Stimulated activated naive CD8-positive, alpha-beta T cell treated with anti-CD3 and anti-CD28 coated beads, Interleukin-15, Interleukin-2, amounts not matched to agents 100 U/mL and 50 U/mL, for 24 hours (primary cell): ENCODE data around the gene HOMER1.
"Not testable (repeated sequence)": the region's sequence is repeated elsewhere in the genome, so short reads cannot be mapped to it uniquely, and the experiment has no call there.

Source experiments
- ATAC-seq: fragments of 150-1000 bp; cut with Tn5 transposase; one replicate; pipeline ENCODE4 v1.10.0; 2021
- DNase-seq: peaks from one replicate; pipeline ENCODE4 v3.0.0; 2021

HOMER1 gene

DNA sequence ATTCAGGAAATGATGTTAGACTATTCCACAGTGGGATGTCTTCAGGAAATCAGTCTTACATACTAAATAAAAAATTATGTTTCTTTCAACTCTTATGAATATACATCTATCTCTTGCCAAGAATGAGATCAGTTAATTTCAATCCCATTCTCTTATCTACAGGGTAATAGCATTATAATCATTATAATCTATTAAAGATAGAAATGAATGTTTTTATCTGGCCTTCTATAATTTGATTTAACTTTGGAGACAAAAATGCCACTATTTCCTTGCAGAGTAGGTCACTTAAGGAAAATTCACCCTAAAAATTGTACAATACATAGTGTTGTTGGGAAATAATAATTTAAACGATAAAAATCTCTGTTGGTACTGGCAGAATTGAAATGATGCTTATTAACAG, 96.4 kb downstream of the HOMER1 start:
- DNase-seq (no peak), ATAC-seq (no peak)

DNA sequence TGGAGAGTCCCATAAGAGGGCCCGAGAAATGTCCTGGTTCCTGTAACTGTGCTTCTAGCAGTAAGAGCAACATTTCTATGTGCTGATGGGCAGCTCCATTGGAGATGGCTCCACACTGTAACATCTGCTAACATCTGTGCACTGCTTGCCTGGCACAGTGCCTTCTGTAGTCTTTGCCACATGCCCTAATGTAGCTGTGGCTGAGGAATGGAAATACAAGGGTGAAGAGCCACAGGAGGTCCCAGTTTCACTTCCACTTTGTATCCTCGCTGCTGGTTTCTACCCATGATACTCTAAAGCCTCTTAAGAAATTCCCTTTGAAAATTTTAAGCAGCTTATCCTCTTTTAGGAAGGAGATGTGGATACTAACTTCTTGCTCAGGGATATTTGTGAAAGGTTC, 97.4 kb downstream of the HOMER1 start:
- DNase-seq: no peak
- ATAC-seq: peak; percentile 46

DNA sequence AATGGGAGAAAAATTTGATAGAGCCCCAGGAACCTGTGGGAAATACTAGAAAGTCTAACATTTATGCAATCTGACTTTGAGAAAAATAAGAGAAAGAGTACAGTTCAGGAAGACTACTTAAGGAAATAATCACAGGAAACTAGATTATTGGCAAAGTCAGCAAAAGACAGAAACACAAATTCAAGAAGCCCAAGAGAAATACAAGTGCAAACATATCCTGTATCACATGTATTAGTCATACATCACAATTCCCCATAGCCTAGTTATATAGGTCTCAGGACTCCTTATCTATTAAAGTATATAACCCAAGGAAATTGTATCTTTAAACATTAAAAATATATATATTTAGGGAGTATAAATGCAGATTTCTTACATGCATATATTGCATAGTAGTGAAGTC, 100.8 kb downstream of the HOMER1 start:
- ATAC-seq: no peak
- DNase-seq: no peak

DNA sequence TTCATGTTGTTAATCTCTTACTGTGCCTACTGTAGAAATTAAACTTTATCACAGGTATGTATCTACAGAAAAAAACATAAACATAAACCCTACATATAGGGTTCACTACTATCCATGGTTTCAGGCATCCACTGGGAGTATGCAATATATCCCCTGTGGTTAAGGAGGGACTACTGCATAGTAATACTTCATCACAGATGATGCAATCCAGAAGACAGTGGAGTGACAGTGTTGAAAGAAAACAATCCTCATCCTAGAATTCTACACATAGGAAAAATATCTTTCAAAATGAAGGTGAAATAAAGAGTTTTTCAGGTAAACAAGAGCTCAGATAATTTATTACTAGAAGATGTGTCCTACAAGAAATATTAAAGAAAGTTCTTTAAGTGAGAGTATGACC, 105.9 kb downstream of the HOMER1 start:
- DNase-seq (no peak), ATAC-seq (no peak)

DNA sequence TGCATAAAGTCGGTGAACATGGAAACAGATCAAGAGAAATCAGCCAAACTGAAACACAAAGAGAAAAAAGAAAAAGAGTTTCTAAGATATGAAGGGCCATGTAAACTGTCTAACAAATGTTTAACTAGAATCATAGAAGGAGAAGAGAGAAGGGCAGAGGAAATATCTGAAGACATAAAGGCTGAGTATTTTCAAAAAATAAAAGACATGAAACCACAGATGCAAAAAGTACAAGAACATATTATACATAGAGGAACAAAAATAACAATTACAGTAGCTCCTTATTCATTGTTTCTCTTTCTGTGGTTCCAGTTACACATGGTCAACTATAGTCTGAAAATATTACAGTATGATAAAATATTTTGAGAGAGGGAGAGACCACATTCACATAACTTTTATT, 106.3 kb downstream of the HOMER1 start:
- ATAC-seq: no peak
- no peak for DNase-seq

DNA sequence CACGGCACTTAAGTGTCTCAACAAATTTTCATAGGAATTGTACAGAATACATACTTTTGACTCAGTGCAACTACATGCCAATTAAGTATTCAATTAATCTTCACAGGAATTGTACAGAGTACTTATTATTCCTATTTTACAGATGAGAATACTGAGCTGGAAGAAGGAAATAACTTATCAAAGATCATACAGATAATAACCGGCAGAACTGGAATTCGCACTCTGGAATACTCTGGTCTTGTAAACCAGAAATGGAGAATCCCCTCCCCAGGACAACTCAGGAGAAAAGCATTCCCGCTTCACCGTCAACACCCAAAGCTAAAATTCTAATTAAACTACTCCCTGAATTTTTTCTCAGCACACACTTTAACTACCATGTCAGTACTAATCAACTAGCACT, 112.7 kb downstream of the HOMER1 start:
- ATAC-seq (no peak), DNase-seq (no peak)

DNA sequence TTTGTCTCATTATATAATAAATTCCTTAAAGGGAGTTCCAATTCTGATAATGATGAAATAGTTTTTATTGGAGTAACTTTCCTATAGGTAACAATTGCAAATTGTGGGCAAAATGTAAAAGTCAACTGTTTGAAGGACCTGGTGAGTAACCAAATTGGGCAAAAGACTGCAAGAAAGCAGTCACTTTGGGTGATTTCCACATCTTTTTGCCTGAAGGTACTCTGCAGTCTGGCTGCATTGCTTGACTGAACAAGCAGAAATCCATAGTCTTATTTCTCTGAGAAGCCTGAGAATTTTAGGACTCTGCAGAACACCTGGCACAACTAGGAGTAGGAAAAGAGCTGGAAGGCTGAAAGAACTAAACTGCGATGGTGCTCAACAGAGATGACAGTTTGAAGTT, 114.9 kb downstream of the HOMER1 start:
- ATAC-seq (no peak), DNase-seq (no peak)

DNA sequence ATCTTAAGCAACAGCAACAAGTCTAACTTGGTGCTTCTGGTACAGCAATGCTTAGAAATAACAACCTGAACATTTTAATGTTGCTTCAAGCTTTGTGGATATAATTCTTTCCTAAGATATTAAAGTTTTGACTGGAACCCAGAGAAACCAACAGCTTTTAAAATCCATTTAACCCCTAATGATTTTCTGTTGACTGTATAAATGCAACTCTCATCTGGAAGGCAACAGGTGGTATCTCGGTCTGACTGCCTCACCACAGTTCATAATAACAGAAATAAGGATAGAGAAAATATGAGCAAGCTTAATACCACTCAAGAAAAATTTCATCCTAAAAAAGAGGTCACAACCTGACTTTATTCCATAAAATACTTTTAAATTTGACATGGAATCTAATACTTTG, 116.9 kb downstream of the HOMER1 start:
- ATAC-seq (no peak), DNase-seq (no peak)

DNA sequence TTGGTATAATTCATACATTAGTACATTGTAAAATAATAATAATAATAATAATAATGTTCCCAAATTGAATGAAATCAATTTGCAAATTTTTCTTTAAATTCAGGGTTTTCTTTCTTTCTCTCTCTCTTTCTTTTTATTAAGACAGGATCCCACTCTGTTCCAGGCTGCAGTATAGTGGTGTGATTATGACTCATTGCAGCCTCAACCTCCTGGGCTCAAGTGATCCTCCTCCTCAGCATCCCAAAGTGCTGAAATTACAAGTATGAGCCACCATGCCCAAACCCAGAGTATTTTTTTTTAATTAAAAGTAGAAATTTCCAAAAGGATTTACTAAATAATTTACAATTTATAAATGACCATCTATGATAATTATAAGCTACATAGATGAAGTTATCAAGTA, 117.7 kb downstream of the HOMER1 start:
- ATAC-seq: no peak

DNA sequence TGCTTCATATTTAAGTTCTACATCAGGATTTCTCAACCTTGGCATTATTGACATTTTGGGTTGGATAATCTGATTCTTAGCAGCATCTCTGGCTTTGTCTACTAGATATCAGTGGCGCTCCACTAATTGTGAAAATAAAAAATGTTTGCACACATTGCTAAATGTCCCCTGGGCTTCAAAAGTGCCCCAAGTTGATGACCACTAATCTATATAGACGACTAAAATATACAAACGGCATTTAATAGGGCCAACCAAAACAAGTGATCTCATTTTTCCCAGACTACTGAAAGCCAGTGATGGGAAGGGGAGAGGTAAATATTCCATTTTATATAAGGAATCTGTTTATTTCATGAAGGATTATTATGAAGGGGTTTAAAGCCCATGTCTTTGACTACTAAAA, 118.6 kb downstream of the HOMER1 start:
- DNase-seq (no peak), ATAC-seq (no peak)

More for the DNA sequence above, 117.7 kb downstream of the HOMER1 start:
- no peak for DNase-seq

DNA sequence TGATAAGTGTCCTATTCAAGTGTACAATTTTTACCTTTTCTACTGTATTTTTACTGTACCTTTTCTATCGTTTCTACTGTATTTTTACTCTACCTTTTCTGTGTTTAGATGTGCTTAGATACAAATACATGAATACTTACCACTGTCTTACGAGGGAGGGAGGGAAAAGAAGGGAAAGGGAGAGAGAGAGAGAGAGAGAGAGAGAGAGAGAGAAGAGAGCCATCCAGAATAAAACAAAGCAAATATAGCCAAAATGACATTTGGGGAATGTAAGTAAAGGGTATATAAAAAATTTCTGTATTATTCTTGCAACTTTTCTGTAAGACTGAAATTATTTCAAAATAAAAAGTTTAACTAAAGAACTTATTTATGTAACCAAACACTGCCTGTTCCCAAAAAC, 121.2 kb downstream of the HOMER1 start:
- ATAC-seq (no peak), DNase-seq (no peak)

DNA sequence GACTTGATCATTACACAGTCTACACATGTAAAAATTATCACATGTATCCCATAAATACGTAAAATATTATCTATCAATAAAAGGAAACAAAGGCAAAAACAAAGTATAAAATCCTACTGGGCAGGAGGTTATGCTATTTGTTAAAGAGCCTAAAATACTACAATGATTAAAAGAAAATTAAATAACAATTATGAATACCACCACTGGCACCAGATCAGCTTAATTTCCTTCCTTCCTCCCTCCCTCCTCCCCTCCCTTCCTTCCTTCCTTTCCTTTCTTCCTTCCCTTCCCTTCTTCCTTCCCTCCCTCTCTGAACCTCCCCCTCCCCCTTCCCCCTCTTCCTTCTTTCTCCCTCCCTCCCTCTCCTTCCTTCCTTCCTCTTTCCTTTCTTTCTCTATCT, 127.3 kb downstream of the HOMER1 start:
- no peak for ATAC-seq
- DNase-seq: no peak

DNA sequence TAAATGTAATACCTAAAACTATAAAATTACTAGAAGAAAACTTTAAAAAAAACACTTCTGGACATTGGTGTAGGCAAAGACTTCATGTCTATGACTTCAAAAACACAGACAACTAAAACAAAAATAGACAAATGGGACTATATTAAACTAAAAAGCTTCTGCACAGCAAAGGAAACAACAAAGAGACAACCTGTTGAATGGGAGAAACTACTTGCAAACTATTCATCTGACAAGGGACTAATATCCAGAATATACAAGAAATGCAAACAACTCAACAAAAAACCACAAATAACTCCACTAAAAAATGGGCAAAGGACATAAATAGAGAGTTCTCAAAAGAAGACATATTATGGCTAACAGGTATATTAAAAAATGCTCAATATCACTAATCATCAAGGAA, 128.8 kb downstream of the HOMER1 start:
- ATAC-seq, DNase-seq: not testable (repeated sequence)

DNA sequence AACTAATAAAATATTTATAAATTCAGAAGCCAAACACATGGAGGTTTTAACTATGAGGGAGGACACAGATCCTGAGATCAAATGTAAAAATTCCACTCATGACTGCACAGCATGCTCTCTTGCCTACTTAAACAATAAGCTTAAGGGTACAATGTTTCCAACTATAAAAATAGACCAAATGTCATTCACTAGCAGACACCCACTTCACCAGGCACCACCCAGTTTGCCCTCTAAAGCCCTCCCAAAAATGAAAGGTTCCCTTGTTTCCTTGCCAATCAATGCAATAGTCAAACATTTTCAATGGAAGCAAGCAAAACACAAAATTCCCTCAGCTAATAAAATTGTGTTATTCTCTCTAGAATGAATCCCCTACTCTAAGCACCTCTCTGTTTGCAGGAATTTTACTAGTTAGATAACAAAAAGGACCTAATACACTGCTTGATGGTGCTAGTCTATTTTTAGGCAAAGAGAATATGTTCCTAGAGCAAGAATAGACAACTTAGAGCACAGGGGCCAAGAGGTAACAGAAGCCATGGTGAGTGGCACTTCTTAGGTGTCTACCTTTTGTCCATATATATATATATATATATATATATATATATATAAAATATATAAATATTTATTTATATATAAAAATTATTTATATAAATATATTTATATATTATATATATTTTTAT, 135.3 kb downstream of the HOMER1 start:
- no peak for DNase-seq
- ATAC-seq: no peak

DNA sequence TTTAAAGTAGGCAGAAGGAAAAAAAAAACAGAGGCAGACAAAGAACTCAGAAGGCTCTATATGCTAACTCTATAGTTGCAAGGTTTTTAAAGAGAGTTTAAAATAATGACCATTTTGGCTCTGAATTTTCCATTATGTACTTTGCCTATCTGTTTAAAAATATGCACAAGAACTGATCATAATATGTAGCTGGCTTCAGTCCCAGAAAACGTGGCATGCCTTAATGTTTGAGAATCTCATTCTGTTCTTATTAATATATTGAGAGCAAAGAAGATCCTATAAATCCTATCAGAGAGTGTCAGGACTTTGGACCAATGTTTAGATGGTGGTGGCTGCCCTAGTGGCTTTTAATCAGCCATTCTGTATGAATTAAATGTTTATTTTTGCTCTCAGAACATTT, 156.5 kb downstream of the HOMER1 start:
- DNase-seq: no peak
- no peak for ATAC-seq

DNA sequence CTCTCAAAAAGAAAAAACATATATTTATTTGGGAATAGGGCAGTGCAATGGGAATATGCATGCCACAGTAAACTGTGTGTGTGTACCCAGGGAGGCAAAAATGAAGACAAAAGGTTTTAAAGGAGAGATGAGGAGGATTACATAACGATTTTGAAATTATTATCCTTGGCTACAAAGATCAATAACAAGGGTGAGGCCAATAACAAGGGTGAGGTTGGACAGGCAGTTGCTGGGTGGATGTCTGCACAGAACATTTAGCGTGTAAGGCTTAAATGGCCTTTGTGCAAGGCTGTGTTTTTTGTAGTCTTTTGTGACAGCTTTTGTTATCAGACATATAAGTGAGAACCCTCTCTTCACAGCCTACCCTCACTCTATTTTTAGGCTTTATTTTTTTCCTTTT, 164.1 kb downstream of the HOMER1 start:
- ATAC-seq (no peak), DNase-seq (no peak)

DNA sequence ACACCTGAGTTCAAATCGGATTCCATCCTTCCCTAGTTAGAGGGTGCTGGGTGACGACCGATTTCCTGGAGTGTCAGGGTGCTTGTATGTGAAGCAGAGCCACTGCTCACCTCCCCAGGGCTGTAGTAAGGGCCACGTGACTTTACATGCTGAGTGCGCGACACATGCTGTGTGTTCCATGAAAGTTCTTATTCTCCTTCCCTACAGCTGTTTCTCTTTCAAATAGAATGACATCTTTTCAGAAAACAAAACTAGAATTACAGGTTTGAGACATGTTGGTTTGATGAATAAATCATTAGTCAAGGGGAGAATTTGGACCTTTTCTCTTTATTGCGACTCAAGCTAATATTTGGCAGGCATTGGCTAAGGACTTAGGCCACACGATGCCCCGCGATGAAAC, 164.9 kb downstream of the HOMER1 start:
- ATAC-seq: no peak
- DNase-seq: no peak

DNA sequence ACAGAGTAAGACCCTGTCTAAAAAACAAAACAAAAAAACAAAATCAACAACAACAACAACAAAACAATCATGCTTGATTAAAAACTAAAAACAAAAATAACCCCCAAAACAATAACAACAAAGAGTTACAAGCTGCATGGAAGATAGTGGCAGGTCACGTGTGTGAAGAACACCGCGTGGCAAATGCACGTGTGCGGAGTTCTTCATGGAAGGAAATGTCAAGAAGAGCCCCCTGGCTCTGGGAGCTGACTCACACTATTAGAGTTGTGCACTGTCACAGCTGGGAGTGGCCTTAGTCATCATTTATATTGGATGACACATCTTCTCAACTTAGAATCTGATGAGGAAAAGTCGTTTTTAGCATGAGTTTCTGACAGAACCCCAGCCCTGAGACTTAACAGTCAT, 167.5 kb downstream of the HOMER1 start:
- DNase-seq (no peak), ATAC-seq (no peak)

DNA sequence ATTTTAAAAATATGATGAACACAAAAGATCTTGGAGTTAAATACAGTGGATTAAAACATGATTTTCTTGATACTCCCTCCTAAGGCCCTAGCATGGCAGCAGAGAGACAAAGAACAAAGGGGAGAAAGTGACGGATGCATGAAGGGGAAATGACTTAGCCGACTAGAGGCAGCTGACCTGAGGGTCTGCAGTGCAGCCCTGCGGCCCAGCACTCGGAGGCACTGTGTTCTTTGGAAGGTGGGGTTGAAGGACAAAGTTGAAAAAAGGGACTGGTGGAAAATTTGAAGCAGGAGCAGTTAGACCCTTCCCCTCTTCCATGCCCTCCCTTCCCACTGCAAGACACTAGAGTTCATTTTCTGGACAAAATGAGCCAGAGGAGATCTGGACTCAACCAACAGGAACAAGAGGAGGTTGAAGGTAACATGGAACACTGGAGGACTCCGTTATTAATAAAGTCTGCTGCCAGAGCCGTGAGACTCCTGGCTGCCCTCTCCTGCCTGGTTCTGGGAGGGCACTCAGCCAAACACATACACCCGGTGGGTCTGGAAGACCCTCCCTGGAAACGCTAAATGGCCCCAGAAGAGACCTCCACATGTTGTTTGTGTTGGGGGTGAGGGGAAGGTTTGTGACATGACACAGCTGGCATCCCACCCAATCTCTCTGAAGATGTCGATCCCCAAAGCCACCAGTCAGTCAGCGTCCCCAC, 179.9 kb downstream of the HOMER1 start:
- ATAC-seq (no peak), DNase-seq (no peak)

DNA sequence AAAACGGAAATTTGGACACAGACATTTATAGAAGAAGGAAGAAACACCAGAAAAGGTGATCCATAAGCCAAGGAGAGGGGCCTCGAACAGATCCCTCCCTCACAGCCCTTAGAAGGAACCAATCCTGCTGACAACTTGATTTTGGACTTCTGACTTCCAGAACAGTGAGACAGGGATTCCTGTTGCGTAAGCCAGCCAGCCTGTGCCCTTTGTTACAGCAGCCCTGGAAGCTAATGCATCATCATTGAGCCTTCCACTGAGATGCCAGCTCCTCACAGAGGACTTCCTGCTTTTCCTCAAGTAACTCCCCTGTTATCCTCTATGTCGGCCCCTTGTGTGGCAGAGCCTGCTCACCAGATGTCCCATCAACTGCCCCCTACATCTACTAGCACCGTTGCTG, 183.9 kb downstream of the HOMER1 start:
- no peak for DNase-seq
- no peak for ATAC-seq

DNA sequence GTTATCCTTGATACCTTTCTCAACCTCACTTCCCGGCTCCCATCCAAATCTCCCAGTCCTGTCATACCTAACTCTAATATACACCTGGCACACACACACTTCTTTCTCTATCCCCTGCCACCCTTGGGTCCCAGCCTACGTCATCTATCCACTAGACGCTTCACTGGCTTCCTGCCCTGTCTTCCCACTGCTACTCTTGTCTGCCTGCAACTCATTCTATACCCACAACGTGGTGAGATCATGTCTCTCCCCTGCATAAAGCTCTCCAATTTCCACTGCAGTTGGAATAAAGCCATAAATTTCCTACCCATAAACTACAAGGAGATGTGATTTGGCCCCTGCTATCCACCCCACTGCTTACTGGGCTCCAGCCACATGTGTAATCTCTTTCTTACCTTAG, 184.5 kb downstream of the HOMER1 start:
- no peak for ATAC-seq
- no peak for DNase-seq
